Lower leg skin (tissue), 3 donors: ENCODE data around the gene FLT3.

Source experiments
- POLR2A ChIP-seq, 2 donors: fragments of 450-650 bp; IDR thresholded peaks; one replicate each; pipeline ENCODE4 v1.6.1; 2016 to 2017; ENCODE audit warnings: antibody characterized with exemption in 2 of 2, mild to moderate bottlenecking in 1 of 2, moderate library complexity in 1 of 2
- TF ChIP-seq, protein P1 (sequence below), 3 donors: fragments of 450-650 bp; IDR thresholded peaks; one replicate each; pipeline ENCODE4 v1.5.1; 2016; ENCODE audit warnings: antibody characterized with exemption in 3 of 3, mild to moderate bottlenecking in 3 of 3, moderate library complexity in 2 of 3

DNA sequence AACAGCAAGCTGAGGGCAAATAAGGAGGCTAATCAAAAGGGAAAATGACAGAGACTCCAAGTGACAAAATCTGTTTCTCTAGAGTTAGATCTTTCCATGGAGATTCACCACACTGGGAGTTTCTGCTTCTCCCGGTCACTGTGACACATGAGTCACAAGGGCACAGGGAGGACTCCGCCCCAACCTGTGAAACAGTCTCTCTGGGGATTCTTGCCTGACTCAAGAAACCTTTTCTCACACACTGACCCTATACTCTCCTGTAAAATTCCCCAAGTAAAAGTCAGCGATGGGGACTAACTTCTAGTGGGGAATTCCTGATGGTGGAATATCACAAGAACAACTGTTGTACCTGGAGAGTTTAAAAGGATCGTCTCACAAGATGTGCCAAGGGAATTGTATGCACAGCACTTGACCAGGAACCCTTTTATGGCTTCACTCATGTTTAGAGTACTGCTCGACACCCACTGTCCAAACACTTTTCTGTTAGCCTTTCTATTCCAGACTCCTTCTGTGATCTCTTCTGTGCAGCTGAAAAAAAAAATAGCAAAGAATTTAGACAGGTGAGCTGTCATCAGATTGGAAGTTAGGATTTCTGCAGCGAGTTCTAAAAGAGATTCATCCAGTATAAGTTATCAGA lies 65.1 kb downstream of the FLT3 start:
- no peak for TF ChIP-seq POLR2A (IDR thresholded peaks at IDR 0.05)
- TF ChIP-seq, protein P1, sequence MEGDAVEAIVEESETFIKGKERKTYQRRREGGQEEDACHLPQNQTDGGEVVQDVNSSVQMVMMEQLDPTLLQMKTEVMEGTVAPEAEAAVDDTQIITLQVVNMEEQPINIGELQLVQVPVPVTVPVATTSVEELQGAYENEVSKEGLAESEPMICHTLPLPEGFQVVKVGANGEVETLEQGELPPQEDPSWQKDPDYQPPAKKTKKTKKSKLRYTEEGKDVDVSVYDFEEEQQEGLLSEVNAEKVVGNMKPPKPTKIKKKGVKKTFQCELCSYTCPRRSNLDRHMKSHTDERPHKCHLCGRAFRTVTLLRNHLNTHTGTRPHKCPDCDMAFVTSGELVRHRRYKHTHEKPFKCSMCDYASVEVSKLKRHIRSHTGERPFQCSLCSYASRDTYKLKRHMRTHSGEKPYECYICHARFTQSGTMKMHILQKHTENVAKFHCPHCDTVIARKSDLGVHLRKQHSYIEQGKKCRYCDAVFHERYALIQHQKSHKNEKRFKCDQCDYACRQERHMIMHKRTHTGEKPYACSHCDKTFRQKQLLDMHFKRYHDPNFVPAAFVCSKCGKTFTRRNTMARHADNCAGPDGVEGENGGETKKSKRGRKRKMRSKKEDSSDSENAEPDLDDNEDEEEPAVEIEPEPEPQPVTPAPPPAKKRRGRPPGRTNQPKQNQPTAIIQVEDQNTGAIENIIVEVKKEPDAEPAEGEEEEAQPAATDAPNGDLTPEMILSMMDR (IDR thresholded peaks at IDR 0.05) = no peak
